CD4-positive, alpha-beta T cell (primary cell): Measurements from ENCODE around the gene IGF1R. TPM values are rescaled to one million over a fixed set of nuclear protein-coding genes. Genes with fewer than 3 reads are reported as not detected.

Experiments used
- ATAC-seq: fragments of 200-7000 bp; cut with Tn5 transposase; one replicate; pipeline ENCODE4 v1.10.0; 2022; ENCODE audit warnings: mild to moderate bottlenecking; ENCODE audit not compliant: poor library complexity
- CTCF ChIA-PET: fragments of 350-600 bp; sonication (Branson Sonifier 250); formaldehyde crosslinking; loops from one replicate; lab custom pipeline; 2021; ENCODE audit warnings: antibody characterized with exemption, inconsistent platforms; lab: Charles Lee
- POLR2A ChIA-PET: fragments of 350-600 bp; sonication (Branson Sonifier 250); formaldehyde crosslinking; loops from one replicate; lab custom pipeline; 2021; ENCODE audit warnings: antibody characterized with exemption, inconsistent platforms; lab: Charles Lee
- DNase-seq, 14 experiments: peaks; one replicate each; pipeline ENCODE4 v3.0.0-alpha.2; 2013 to 2020; ENCODE audit warnings: mixed read lengths in 2 of 14
- H3K27ac ChIP-seq, 2 donors: one replicate each; pipeline versions ENCODE4 v1.5.1 to v1.7.0; 2013; ENCODE audit warnings: low read length in 2 of 2, low read depth in 1 of 2, mild to moderate bottlenecking in 1 of 2
- H3K27me3 ChIP-seq, 2 experiments: 1 replicate in 1 of 2; 2 replicates in 1 of 2; pipeline versions ENCODE4 v1.6.1 to v1.7.0; 2013; ENCODE audit warnings: low read length in 2 of 2, control low read depth in 1 of 2, mild to moderate bottlenecking in 1 of 2, moderate library complexity in 1 of 2; ENCODE audit not compliant: insufficient read depth in 2 of 2, control insufficient read depth in 1 of 2
- H3K36me3 ChIP-seq: one replicate; pipeline ENCODE4 v1.6.1; 2013; ENCODE audit warnings: low read length, control low read depth; ENCODE audit not compliant: insufficient read depth
- H3K4me1 ChIP-seq: one replicate; pipeline ENCODE4 v1.6.1; 2013; ENCODE audit warnings: low read length, control low read depth; ENCODE audit not compliant: insufficient read depth
- H3K4me3 ChIP-seq: one replicate; pipeline ENCODE4 v1.5.1; 2013; ENCODE audit warnings: mild to moderate bottlenecking, low read length, moderate library complexity
- H3K9me3 ChIP-seq, 2 experiments: 1 replicate in 1 of 2; 2 replicates in 1 of 2; pipeline versions ENCODE4 v1.6.1 to v1.7.0; 2013; ENCODE audit warnings: low read length in 2 of 2, mild to moderate bottlenecking in 2 of 2, control low read depth in 1 of 2, moderate library complexity in 1 of 2; ENCODE audit not compliant: control insufficient read depth in 1 of 2, insufficient read depth in 1 of 2
- H3K27ac Mint-ChIP-seq: one replicate; pipeline ENCODE4 v1.8.0; 2020; ENCODE audit warnings: mixed read lengths
- H3K27me3 Mint-ChIP-seq: one replicate; pipeline ENCODE4 v1.8.0; 2021; ENCODE audit warnings: mixed read lengths
- H3K36me3 Mint-ChIP-seq: one replicate; pipeline ENCODE4 v1.8.0; 2021; ENCODE audit warnings: low read depth, mixed read lengths
- H3K4me1 Mint-ChIP-seq: one replicate; pipeline ENCODE4 v1.8.0; 2021; ENCODE audit warnings: low read depth, mixed read lengths
- H3K4me3 Mint-ChIP-seq: one replicate; pipeline ENCODE4 v1.8.0; 2020; ENCODE audit warnings: mild to moderate bottlenecking, mixed read lengths
- H3K9me3 Mint-ChIP-seq: one replicate; pipeline ENCODE4 v1.8.0; 2020; ENCODE audit warnings: mixed read lengths
- CTCF ChIP-seq: fragments of 200-600 bp; IDR thresholded peaks from one replicate; pipeline ENCODE4 v1.8.0; 2022; ENCODE audit warnings: antibody characterized with exemption, mild to moderate bottlenecking
- intact Hi-C, 2 experiments: fragments of 100-400 bp; cut with DNase I in 1 of 2; cut with micrococcal nuclease in 1 of 2; formaldehyde crosslinking; loops; one replicate each; pipeline versions ENCODE4 v1.15.1 to v1.9.0; 2023 to 2025; cut with DNase I, micrococcal nuclease
- total RNA-seq, 174 experiments: library from RNA in 2 of 174; stranded (reverse) in 2 of 174; gene quantifications; one replicate each; pipeline ENCODE4 v1.2.3 and lab custom pipeline; 2021 to 2026

Gene IGF1R
- total RNA-seq, 2 experiments from 2014 or later, result 39.2 to 40.3 TPM

- Mint-ChIP-seq H3K27me3 (peaks cover 8% of the 10 kb centered on the region), H3K27ac (no peak overlapping the region), H3K4me1 (no peaks in the 10 kb centered on the region), H3K4me3 (no peak overlapping the region), H3K36me3 (no peaks in the 10 kb centered on the region), H3K9me3 (peaks cover 8% of the 10 kb centered on the region)
- no peak for DNase-seq
- no peaks in the 10 kb centered on the region for H3K4me1 ChIP-seq
- no peak for TF ChIP-seq CTCF
- ATAC-seq, result no peak
- no peaks in the 10 kb centered on the region for H3K36me3 ChIP-seq
- no peaks in the 10 kb centered on the region for H3K27me3 ChIP-seq
- no peak overlapping the region for H3K4me3 ChIP-seq
- ChIA-PET POLR2A (no interaction called here), CTCF (no interaction called here)
- H3K27ac ChIP-seq, result no peak overlapping the region
- H3K9me3 ChIP-seq, result peaks cover 12 to 22% of the 10 kb centered on the region in 2 experiments
- intact Hi-C loops, result no loop called here
These were observed 337.9 kb downstream of the IGF1R start for GRCh38 chr15:98986281-98986680.

GRCh38 chr15:98994892-98995291 lies 346.6 kb downstream of the IGF1R start:
- H3K36me3 Mint-ChIP-seq, result no peaks in the 10 kb centered on the region
- no peak overlapping the region for H3K27ac Mint-ChIP-seq
- no peak overlapping the region for H3K27ac ChIP-seq
- peaks cover 0 to 15% of the 10 kb centered on the region in 2 experiments for H3K9me3 ChIP-seq
- TF ChIP-seq CTCF, result no peak
- ChIA-PET POLR2A (no interaction called here), CTCF (no interaction called here)
- H3K36me3 ChIP-seq, result no peaks in the 10 kb centered on the region
- no peaks in the 10 kb centered on the region for H3K4me1 ChIP-seq
- ATAC-seq (no peak), DNase-seq (no peak)
- peaks cover 9% of the 10 kb centered on the region for H3K9me3 Mint-ChIP-seq
- intact Hi-C loops, result no loop called here
- H3K27me3 Mint-ChIP-seq, result no peaks in the 10 kb centered on the region
- no peaks in the 10 kb centered on the region for H3K27me3 ChIP-seq
- no peak overlapping the region for H3K4me3 Mint-ChIP-seq
- H3K4me1 Mint-ChIP-seq, result no peaks in the 10 kb centered on the region
- no peak overlapping the region for H3K4me3 ChIP-seq

- no peak for TF ChIP-seq CTCF
- Mint-ChIP-seq H3K36me3 (no peaks in the 10 kb centered on the region), H3K27me3 (no peaks in the 10 kb centered on the region), H3K9me3 (peaks cover 8% of the 10 kb centered on the region), H3K4me1 (no peaks in the 10 kb centered on the region), H3K4me3 (no peak overlapping the region), H3K27ac (no peak overlapping the region)
- no peak for ATAC-seq
- Histone ChIP-seq H3K9me3 (peaks cover 0 to 15% of the 10 kb centered on the region in 2 experiments), H3K27me3 (no peaks in the 10 kb centered on the region), H3K27ac (no peak overlapping the region), H3K4me3 (no peak overlapping the region), H3K4me1 (no peaks in the 10 kb centered on the region), H3K36me3 (no peaks in the 10 kb centered on the region)
- CTCF ChIA-PET, result no interaction called here
- POLR2A ChIA-PET, result no interaction called here
- intact Hi-C loops, result no loop called here
- DNase-seq, result no peak
These were observed 347.8 kb downstream of the IGF1R start for GRCh38 chr15:98996169-98996568.
